Endothelial cell of umbilical vein (primary cell): ENCODE results near the gene HMGCS2.

Experiments
- EZH2 ChIP-seq: IDR thresholded peaks from 2 replicates; pipeline ENCODE4 v1.6.1; 2012; ENCODE audit warnings: borderline replicate concordance, low read depth, mild to moderate bottlenecking, moderate library complexity, low read length, inconsistent platforms; ENCODE audit not compliant: severe bottlenecking
- GATA2 ChIP-seq: IDR thresholded peaks from 2 replicates; pipeline ENCODE4 v1.7.0; 2011; ENCODE audit warnings: low read depth, mild to moderate bottlenecking, moderate library complexity, mixed read lengths, low read length; ENCODE audit not compliant: insufficient read length, insufficient read depth
- MYC ChIP-seq: IDR thresholded peaks from one replicate; pipeline ENCODE4 v1.6.1; 2011; ENCODE audit warnings: mild to moderate bottlenecking, low read depth, low read length
- POLR2A ChIP-seq: IDR thresholded peaks from 2 replicates; pipeline ENCODE4 v1.6.1; 2012; ENCODE audit warnings: low read depth, mild to moderate bottlenecking, control low read depth, low read length
- TF ChIP-seq, protein P1 (sequence below), 2 donors: IDR thresholded peaks; 1 replicate in 1 of 2; 2 replicates in 1 of 2; pipeline ENCODE4 v1.5.1; 2011; ENCODE audit warnings: low read length in 2 of 2, mild to moderate bottlenecking in 2 of 2, moderate library complexity in 2 of 2, control low read depth in 1 of 2, inconsistent platforms in 1 of 2, low read depth in 1 of 2; ENCODE audit not compliant: insufficient read depth in 1 of 2; ENCODE audit errors: extremely low read depth in 1 of 2

DNA sequence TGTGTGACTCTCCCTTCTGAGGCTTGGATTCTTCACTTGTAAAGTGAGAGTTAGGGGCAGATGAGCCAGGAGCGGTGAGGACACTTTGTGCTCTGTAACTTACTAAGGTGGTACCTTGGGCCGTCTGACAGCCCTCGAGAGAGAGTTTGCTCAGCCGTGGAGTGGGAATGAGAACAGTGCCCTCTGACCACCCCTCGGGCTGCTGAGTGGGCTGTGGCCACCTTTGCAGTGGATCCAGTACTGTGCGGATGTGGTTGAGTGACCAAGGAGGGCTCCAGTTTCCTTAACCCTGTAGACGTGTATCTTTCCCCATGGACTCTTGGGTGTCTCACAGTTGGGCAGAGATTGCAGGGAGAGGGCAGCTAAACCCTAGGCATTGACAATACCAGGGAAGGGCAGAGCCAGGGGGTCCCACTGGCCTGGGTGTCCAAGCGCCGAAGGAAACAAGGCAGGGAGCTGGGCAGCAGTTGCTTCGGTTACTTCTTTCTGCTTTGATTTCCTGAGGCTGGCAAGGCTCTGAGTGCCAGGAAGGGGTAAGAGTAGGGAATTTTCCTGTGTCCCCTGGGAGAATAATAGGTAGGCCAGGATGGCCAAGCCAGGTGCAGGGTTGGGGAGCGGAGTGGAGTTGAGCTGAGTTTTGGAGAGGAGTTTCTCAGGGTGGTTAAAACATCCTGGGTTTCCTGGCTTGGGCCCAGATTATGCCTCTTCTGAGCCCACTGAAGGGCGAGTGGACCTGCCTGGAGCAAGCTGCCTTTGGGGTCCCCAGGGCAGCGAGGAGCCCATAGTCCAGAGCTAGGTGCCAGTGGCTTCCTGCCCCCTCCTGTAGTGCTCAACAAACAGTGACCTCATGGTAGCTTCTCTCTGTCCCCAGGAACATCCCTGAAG is 27.6 kb downstream of the HMGCS2 start:
- TF ChIP-seq GATA2 (no peak), EZH2 (no peak), POLR2A (no peak), MYC (no peak)
- TF ChIP-seq, protein P1, sequence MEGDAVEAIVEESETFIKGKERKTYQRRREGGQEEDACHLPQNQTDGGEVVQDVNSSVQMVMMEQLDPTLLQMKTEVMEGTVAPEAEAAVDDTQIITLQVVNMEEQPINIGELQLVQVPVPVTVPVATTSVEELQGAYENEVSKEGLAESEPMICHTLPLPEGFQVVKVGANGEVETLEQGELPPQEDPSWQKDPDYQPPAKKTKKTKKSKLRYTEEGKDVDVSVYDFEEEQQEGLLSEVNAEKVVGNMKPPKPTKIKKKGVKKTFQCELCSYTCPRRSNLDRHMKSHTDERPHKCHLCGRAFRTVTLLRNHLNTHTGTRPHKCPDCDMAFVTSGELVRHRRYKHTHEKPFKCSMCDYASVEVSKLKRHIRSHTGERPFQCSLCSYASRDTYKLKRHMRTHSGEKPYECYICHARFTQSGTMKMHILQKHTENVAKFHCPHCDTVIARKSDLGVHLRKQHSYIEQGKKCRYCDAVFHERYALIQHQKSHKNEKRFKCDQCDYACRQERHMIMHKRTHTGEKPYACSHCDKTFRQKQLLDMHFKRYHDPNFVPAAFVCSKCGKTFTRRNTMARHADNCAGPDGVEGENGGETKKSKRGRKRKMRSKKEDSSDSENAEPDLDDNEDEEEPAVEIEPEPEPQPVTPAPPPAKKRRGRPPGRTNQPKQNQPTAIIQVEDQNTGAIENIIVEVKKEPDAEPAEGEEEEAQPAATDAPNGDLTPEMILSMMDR (IDR thresholded peaks at IDR 0.05; ENCODE audit: extremely low read depth in 1 of 2, insufficient read depth in 1 of 2, low read depth in 1 of 2, low read length in 2 of 2) = no peak
